Activated T-cell treated with anti-CD3 and anti-CD28 coated beads for 24 hours (primary cell): ENCODE results near the gene RALGAPA2.

ENCODE experiments used
- DNase-seq: peaks from one replicate; pipeline ENCODE4 v3.0.0-alpha.2; 2020; ENCODE audit warnings: low read depth

Gene RALGAPA2

DNA sequence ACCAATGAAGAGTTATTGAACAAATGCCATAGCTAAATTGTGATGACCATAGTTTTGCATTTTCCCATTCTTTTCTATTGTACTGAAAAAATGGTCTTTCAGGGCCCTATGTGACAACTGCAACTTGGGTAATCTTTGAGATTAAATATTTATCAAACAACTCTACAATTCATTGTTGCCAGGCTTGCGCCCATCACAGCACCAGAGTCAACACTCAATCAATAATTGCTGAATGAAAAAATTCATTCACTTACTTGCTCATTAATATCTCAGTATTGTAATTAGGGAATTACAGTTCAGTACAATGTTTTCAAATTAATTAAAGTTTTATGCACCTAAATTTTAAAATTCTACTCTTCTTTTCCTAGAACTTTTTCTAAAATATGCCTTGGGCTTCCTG, 7.7 kb upstream of the RALGAPA2 start:
- no peak for DNase-seq

DNA sequence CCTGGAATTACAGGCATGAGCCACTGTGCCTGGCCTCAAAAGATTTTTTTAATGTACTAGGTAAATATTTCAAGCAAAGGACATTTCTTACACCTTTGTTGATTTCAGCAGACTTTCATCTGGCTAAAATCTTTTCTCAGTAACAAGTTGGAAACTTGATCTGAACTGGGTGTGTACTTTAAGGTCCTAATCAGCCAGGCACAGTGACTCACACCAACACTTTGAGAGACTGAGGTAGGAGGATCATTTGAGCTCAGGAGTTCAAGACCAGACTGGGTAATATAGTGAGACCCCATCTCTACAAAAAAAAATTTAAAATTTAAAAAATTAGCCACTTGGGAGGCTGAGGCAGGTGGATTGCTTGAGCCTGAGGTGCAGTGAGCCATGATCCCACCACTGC, 7.0 kb upstream of the RALGAPA2 start:
- no peak for DNase-seq

DNA sequence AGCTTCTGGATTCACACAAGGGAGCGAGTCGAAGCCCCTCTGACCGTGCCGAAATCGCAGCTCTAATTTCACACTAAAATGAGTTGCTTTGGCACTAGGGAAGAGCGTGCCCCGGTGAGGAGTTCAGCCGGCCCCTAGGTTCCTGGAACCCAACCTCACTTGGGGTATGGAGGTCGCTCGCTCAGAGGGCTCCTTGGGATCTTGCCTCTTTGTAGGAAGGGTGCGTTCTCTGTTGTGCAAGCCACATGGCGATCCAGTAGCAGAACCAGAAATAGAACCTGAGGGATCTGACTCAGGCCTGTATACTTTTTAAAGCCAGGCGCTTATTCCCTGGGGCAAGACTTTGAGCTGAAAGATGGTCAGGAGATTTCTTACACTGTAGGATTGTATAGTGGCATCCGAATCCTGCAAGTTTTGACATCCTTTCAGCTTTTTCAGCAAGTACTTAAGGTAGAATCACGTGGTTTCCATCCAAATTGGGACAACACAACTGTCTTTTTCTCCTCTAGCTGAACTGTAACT, 861 bp upstream of the RALGAPA2 start:
- DNase-seq: no peak

DNA sequence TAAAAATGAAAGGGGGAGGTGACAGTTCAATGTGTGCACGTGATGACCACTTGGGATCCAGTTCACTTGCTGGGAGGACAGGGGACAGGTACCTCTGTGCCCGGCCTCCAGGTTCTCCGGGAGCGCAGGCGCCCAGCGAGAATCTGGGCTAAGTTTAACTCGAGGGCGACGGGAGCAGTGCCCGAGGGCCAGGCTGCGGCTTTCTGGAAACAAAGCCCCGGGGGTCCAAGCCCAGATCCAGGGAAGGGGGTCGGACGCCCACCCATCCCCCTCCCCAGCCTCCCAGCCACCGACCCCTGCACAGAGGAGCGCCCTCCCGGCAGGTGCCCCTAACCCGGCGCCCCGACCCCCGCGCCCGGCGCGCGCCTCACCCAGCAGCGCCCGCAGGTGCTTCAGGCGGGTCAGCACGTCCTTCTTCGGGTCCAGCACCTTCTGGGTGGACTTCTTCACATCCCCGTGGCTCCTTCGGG, 405 bp downstream of the RALGAPA2 start:
- no peak for DNase-seq

DNA sequence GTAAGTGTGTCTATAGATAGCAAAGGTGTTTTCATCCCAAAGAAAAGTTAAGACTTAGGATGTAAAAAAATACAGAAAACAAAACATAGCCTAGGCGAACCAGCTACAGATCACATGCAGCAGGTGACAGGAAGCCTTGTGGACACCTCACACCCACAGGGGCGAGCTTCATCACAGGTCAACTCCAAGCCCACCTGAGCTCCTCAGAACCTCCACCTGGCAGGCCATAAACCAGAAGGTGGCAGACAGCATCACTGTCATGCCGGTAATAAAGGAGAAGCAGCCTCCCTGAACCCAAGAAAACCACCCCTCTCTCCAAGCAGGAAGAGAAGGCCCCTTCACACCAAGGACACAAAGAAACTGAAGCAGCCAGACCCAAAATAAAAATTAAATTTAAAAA, 1.0 kb downstream of the RALGAPA2 start:
- no peak for DNase-seq

DNA sequence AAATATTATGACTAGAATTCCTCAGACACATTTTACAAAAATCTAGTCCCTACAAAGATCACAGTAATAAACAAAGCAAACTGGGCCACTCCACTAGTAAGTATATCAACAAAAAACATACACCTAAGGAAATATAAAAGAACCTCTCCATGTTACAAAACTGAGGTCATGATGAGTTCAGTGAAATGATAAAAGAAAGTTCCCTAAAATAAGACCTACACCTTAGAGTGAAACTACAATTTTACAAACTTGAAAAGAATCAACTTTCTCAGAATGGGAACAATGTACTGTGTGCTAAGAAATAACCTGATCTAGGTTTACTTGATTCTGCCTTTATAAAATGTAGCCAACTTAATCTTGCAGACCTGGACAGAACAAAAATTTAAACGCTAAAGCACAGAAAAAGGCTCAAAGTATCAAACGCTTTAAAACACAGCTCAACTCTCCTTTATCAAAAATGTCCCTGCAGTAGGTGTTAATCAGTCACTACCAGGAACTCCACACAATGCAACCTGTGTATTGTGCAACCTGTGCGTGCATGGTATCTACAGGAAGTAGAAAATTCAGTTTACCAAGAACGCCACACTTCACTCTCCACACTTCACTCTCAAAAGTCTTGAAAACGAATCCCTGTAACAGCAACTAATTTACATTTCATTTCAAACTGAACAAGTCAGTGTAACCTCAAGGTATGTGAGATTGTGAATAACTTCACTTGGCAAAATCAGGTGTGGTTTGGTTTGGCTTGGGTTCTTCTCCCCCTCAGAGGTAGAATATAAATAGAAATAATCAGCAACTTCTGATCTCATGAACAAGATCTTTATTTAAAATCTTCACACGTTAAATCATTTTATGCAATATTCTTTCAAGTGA, 1.8 kb downstream of the RALGAPA2 start:
- DNase-seq: no peak

GRCh38 chr20:20709887-20710286, 2.6 kb downstream of the RALGAPA2 start:
- no peak for DNase-seq

- DNase-seq: no peak
Observed at GRCh38 chr20:20706285-20706684, 6.2 kb downstream of the RALGAPA2 start.

- DNase-seq: no peak
Observed at GRCh38 chr20:20702330-20703245, 9.9 kb downstream of the RALGAPA2 start.

GRCh38 chr20:20699917-20700316, 12.5 kb downstream of the RALGAPA2 start:
- DNase-seq: no peak

DNA sequence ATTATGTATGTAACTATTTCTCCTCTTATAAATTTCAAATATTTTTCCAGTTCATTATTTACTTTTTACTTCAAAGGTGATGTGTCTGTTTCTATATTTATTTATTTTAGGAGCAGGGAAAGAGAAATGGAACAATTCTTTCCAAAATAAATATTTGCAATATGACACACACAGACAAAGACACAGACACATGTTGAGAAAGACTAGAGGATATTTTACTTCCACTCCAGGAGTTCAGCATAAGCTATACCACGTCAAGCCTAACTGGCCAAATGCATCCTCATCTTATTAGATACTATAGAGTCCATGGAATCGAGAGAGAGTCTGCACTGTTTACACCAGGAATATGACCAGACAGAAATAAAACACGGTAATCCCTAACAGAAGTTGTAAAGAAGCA, 13.3 kb downstream of the RALGAPA2 start:
- no peak for DNase-seq

GRCh38 chr20:20697325-20697845, 15.1 kb downstream of the RALGAPA2 start:
- DNase-seq: no peak

GRCh38 chr20:20695250-20695816, 17.1 kb downstream of the RALGAPA2 start:
- DNase-seq: no peak

GRCh38 chr20:20694591-20694990, 17.9 kb downstream of the RALGAPA2 start:
- DNase-seq: no peak

DNA sequence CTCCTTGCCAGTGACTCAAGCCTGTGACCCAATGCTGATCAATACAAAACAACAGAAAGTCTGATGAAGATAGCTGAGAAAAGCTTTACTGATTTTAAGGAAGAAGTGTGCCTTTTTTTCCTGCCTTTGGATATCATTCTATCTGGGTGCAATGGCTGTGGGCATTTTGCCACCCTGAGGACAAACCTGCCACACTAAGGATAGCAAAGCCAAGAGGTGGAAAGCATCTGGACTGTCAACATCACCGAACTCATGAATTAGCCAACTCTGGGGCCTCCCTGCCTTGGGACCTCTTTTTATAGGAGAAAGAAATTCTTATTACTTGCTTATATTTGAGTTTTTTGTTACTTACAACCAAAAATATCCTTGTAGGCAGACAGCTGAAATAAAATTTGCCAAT, 19.9 kb downstream of the RALGAPA2 start:
- no peak for DNase-seq

DNA sequence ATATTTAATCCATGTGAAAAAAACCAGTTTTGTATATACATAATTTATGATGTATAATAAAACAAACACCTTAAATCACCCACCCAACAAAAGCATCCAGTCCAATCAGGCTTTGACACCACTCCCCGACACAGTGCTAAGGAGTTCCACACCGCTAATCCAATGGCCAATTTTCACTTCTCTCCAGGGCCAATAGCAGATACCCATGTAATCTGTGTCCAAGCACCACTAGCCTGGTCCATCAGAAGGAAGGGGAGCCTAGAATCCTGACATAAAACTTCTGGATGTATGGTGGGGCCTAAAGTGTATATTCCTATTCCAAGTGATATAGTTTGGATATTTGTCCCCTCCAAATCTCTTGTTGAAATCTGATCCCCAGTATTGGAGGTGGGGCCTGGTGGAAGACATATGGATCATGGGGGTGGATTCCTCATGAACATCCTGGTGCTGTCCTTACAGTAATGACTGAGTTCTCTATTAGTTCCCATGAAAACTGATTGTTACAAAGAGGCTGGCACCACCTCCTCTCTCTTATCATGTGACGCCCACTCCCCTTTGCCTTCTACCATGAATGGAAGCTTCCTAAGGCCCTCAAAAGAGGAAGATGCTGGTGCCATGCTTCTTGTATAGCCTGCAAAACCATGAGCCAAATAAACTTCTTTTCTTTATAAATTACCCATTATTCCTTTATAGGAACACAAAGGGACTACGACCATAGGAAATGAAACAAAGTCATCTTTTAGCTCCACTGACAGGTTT, 20.8 kb downstream of the RALGAPA2 start:
- DNase-seq: no peak

GRCh38 chr20:20690676-20691476, 21.6 kb downstream of the RALGAPA2 start:
- DNase-seq: no peak

- no peak for DNase-seq
Observed at GRCh38 chr20:20687319-20687718, 25.1 kb downstream of the RALGAPA2 start.

DNA sequence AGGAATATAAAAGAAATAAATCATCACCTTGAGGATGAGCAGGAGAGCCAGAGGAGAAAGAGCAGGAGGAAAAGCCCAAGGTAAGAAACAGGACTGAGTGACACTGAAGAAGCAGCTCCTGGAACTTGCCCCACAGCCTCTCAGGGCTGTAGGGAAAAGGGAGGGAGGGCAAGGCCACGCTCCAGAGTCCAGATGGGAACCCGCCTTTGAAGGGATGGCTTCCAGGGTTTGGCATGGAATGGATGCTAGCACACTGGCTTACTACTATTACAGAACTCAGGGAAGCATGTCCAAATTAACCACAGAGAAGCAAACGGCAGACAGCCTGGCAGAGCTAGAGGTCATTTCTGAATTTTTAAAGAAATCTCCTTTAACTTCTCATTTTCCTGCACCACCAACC, 26.8 kb downstream of the RALGAPA2 start:
- no peak for DNase-seq
